ENCODE results near the gene CNTNAP2.

Gene CNTNAP2

GRCh38 chr7:147968046-147968610, 1851.5 kb downstream of the CNTNAP2 start:
- H3K27ac Mint-ChIP-seq = no peak overlapping the region
- H3K9me3 Mint-ChIP-seq = no peaks in the 10 kb centered on the region
- H3K4me3 Mint-ChIP-seq = no peak overlapping the region
- H3K36me3 Mint-ChIP-seq (ENCODE audit: low read depth) = no peaks in the 10 kb centered on the region
- no peaks in the 10 kb centered on the region for H3K4me1 Mint-ChIP-seq (ENCODE audit: low read depth)
- no peaks in the 10 kb centered on the region for H3K27me3 Mint-ChIP-seq (ENCODE audit: low read depth)

GRCh38 chr7:147971606-147972110, 1855.1 kb downstream of the CNTNAP2 start:
- Mint-ChIP-seq H3K27ac (no peak overlapping the region), H3K36me3 (ENCODE audit: low read depth) (no peaks in the 10 kb centered on the region), H3K4me3 (no peak overlapping the region), H3K9me3 (no peaks in the 10 kb centered on the region), H3K27me3 (ENCODE audit: low read depth) (no peaks in the 10 kb centered on the region), H3K4me1 (ENCODE audit: low read depth) (no peaks in the 10 kb centered on the region)

- H3K4me3 Mint-ChIP-seq = no peak overlapping the region
- no peak overlapping the region for H3K27ac Mint-ChIP-seq
- no peaks in the 10 kb centered on the region for H3K9me3 Mint-ChIP-seq
- no peaks in the 10 kb centered on the region for H3K27me3 Mint-ChIP-seq (ENCODE audit: low read depth)
- H3K4me1 Mint-ChIP-seq (ENCODE audit: low read depth) = no peaks in the 10 kb centered on the region
- no peaks in the 10 kb centered on the region for H3K36me3 Mint-ChIP-seq (ENCODE audit: low read depth)
Observed at GRCh38 chr7:147978201-147978600, 1861.6 kb downstream of the CNTNAP2 start.

- Mint-ChIP-seq H3K4me1 (ENCODE audit: low read depth) (no peaks in the 10 kb centered on the region), H3K27me3 (ENCODE audit: low read depth) (no peaks in the 10 kb centered on the region), H3K27ac (no peak overlapping the region), H3K9me3 (no peaks in the 10 kb centered on the region), H3K4me3 (no peak overlapping the region), H3K36me3 (ENCODE audit: low read depth) (no peaks in the 10 kb centered on the region)
Observed at GRCh38 chr7:147978651-147979050, 1862.0 kb downstream of the CNTNAP2 start.

- Mint-ChIP-seq H3K27ac (no peak overlapping the region), H3K4me1 (ENCODE audit: low read depth) (no peaks in the 10 kb centered on the region), H3K27me3 (ENCODE audit: low read depth) (no peaks in the 10 kb centered on the region), H3K9me3 (no peaks in the 10 kb centered on the region), H3K4me3 (no peak overlapping the region), H3K36me3 (ENCODE audit: low read depth) (no peaks in the 10 kb centered on the region)
Observed at GRCh38 chr7:147980826-147981813, 1864.5 kb downstream of the CNTNAP2 start.

- H3K36me3 Mint-ChIP-seq (ENCODE audit: low read depth) = no peaks in the 10 kb centered on the region
- H3K27ac Mint-ChIP-seq = no peak overlapping the region
- H3K9me3 Mint-ChIP-seq = no peaks in the 10 kb centered on the region
- H3K4me1 Mint-ChIP-seq (ENCODE audit: low read depth) = no peaks in the 10 kb centered on the region
- no peak overlapping the region for H3K4me3 Mint-ChIP-seq
- H3K27me3 Mint-ChIP-seq (ENCODE audit: low read depth) = no peaks in the 10 kb centered on the region
Observed at GRCh38 chr7:147982307-147982706, 1865.7 kb downstream of the CNTNAP2 start.

GRCh38 chr7:147984265-147984664, 1867.7 kb downstream of the CNTNAP2 start:
- Mint-ChIP-seq H3K4me1 (ENCODE audit: low read depth) (no peaks in the 10 kb centered on the region), H3K27ac (no peak overlapping the region), H3K4me3 (no peak overlapping the region), H3K27me3 (ENCODE audit: low read depth) (no peaks in the 10 kb centered on the region), H3K9me3 (no peaks in the 10 kb centered on the region), H3K36me3 (ENCODE audit: low read depth) (no peaks in the 10 kb centered on the region)

GRCh38 chr7:147990079-147990478, 1873.5 kb downstream of the CNTNAP2 start:
- Mint-ChIP-seq H3K4me1 (ENCODE audit: low read depth) (no peaks in the 10 kb centered on the region), H3K9me3 (no peaks in the 10 kb centered on the region), H3K4me3 (no peak overlapping the region), H3K27ac (no peak overlapping the region), H3K27me3 (ENCODE audit: low read depth) (no peaks in the 10 kb centered on the region), H3K36me3 (ENCODE audit: low read depth) (no peaks in the 10 kb centered on the region)

GRCh38 chr7:147990942-147991341, 1874.3 kb downstream of the CNTNAP2 start:
- no peak overlapping the region for H3K4me3 Mint-ChIP-seq
- no peaks in the 10 kb centered on the region for H3K4me1 Mint-ChIP-seq (ENCODE audit: low read depth)
- H3K9me3 Mint-ChIP-seq = no peaks in the 10 kb centered on the region
- H3K27me3 Mint-ChIP-seq (ENCODE audit: low read depth) = no peaks in the 10 kb centered on the region
- H3K36me3 Mint-ChIP-seq (ENCODE audit: low read depth) = no peaks in the 10 kb centered on the region
- H3K27ac Mint-ChIP-seq = no peak overlapping the region

GRCh38 chr7:147992698-147993097, 1876.1 kb downstream of the CNTNAP2 start:
- H3K36me3 Mint-ChIP-seq (ENCODE audit: low read depth) = no peaks in the 10 kb centered on the region
- no peak overlapping the region for H3K4me3 Mint-ChIP-seq
- no peak overlapping the region for H3K27ac Mint-ChIP-seq
- H3K4me1 Mint-ChIP-seq (ENCODE audit: low read depth) = no peaks in the 10 kb centered on the region
- no peaks in the 10 kb centered on the region for H3K27me3 Mint-ChIP-seq (ENCODE audit: low read depth)
- H3K9me3 Mint-ChIP-seq = no peaks in the 10 kb centered on the region

GRCh38 chr7:147997636-147998035, 1881.0 kb downstream of the CNTNAP2 start:
- Mint-ChIP-seq H3K27me3 (ENCODE audit: low read depth) (no peaks in the 10 kb centered on the region), H3K9me3 (no peaks in the 10 kb centered on the region), H3K27ac (no peak overlapping the region), H3K4me3 (no peak overlapping the region), H3K4me1 (ENCODE audit: low read depth) (no peaks in the 10 kb centered on the region), H3K36me3 (ENCODE audit: low read depth) (no peaks in the 10 kb centered on the region)

GRCh38 chr7:147999962-148000361, 1883.4 kb downstream of the CNTNAP2 start:
- no peak overlapping the region for H3K4me3 Mint-ChIP-seq
- H3K36me3 Mint-ChIP-seq (ENCODE audit: low read depth) = no peaks in the 10 kb centered on the region
- no peak overlapping the region for H3K27ac Mint-ChIP-seq
- H3K27me3 Mint-ChIP-seq (ENCODE audit: low read depth) = no peaks in the 10 kb centered on the region
- no peaks in the 10 kb centered on the region for H3K4me1 Mint-ChIP-seq (ENCODE audit: low read depth)
- H3K9me3 Mint-ChIP-seq = no peaks in the 10 kb centered on the region

GRCh38 chr7:148011753-148012152, 1895.2 kb downstream of the CNTNAP2 start:
- no peak overlapping the region for H3K27ac Mint-ChIP-seq
- H3K4me3 Mint-ChIP-seq = no peak overlapping the region
- no peaks in the 10 kb centered on the region for H3K9me3 Mint-ChIP-seq
- H3K27me3 Mint-ChIP-seq (ENCODE audit: low read depth) = no peaks in the 10 kb centered on the region
- no peaks in the 10 kb centered on the region for H3K36me3 Mint-ChIP-seq (ENCODE audit: low read depth)
- H3K4me1 Mint-ChIP-seq (ENCODE audit: low read depth) = no peaks in the 10 kb centered on the region

GRCh38 chr7:148014001-148014400, 1897.4 kb downstream of the CNTNAP2 start:
- Mint-ChIP-seq H3K9me3 (no peaks in the 10 kb centered on the region), H3K36me3 (ENCODE audit: low read depth) (no peaks in the 10 kb centered on the region), H3K4me3 (no peak overlapping the region), H3K4me1 (ENCODE audit: low read depth) (no peaks in the 10 kb centered on the region), H3K27ac (no peak overlapping the region), H3K27me3 (ENCODE audit: low read depth) (no peaks in the 10 kb centered on the region)

- H3K27me3 Mint-ChIP-seq (ENCODE audit: low read depth) = no peaks in the 10 kb centered on the region
- no peak overlapping the region for H3K27ac Mint-ChIP-seq
- H3K4me3 Mint-ChIP-seq = no peak overlapping the region
- no peaks in the 10 kb centered on the region for H3K36me3 Mint-ChIP-seq (ENCODE audit: low read depth)
- H3K4me1 Mint-ChIP-seq (ENCODE audit: low read depth) = no peaks in the 10 kb centered on the region
- no peaks in the 10 kb centered on the region for H3K9me3 Mint-ChIP-seq
Observed at GRCh38 chr7:148014541-148014940, 1897.9 kb downstream of the CNTNAP2 start.

All from T-helper 1 cell treated with Interleukin-12 subunit alpha and Interleukin-12 subunit beta and Interleukin-4 antibody, amounts not matched to agents 30 μg/mL and 1 μg/mL, for 36 hours (primary cell).